ENCODE measurements around the gene MYH7. TPM values are rescaled to one million over a fixed set of nuclear protein-coding genes. Genes with fewer than 3 reads are reported as not detected.

MYH7 gene
- total and polyA plus RNA-seq, 2 of the 4 experiments (the other 2 are of a cell fraction) = not detected

- H3K9ac ChIP-seq (ENCODE audit: low read depth, low read length) = no peak overlapping the region
- H3K4me1 ChIP-seq (ENCODE audit: control insufficient read depth, insufficient read depth, low read length) = no peaks in the 10 kb centered on the region
- H4K8ac ChIP-seq (ENCODE audit: low read depth in 2 of 2, low read length in 2 of 2) = no peak overlapping the region
- no peaks in the 10 kb centered on the region for H3K79me1 ChIP-seq (ENCODE audit: low read depth in 1 of 2, low read length in 2 of 2)
- H2BK5ac ChIP-seq (ENCODE audit: low read depth, low read length, poor library complexity, severe bottlenecking) = no peak overlapping the region
- no peak overlapping the region for H3K4me2 ChIP-seq (ENCODE audit: low read depth, low read length)
- no peaks in the 10 kb centered on the region for H3K9me3 ChIP-seq (ENCODE audit: control insufficient read depth, insufficient read depth, low read length)
- no TSS peak for BruUV-seq (replicated peaks)
- H4K20me1 ChIP-seq (ENCODE audit: insufficient read depth, low read length) = no peaks in the 10 kb centered on the region
- 68% methylated on average over 12 of the region's 21 CpGs; no CpG with 5 or more reads in 1 of the 2 experiments for WGBS, 2 experiments (ENCODE audit: extremely low coverage in 2 of 2, insufficient read length in 1 of 2)
- no peak overlapping the region for H2AFZ ChIP-seq (replicated peaks; ENCODE audit: low read length, poor library complexity)
- no peak overlapping the region for H2AK5ac ChIP-seq (ENCODE audit: low read depth, low read length)
- no peaks in the 10 kb centered on the region for H3K9me1 ChIP-seq (ENCODE audit: insufficient read depth, low read length)
- H3K18ac ChIP-seq (ENCODE audit: low read depth, low read length) = no peak overlapping the region
- H4K5ac ChIP-seq (ENCODE audit: low read depth, low read length) = no peak overlapping the region
- no peak overlapping the region for H3K27ac ChIP-seq (ENCODE audit: insufficient read depth, low read length)
- H2BK20ac ChIP-seq (ENCODE audit: low read depth, low read length) = no peak overlapping the region
- ChIA-PET POLR2A (ENCODE audit: unreplicated experiment) (no interaction called here), CTCF (no interaction called here)
- no peak overlapping the region for H2BK120ac ChIP-seq (ENCODE audit: low read depth, low read length)
- ATAC-seq (ENCODE audit: low read depth) (no peak), DNase-seq (no peak)
- in situ Hi-C loops (cut with MboI; ENCODE audit: low sequenced_read_pairs) (no loop called here), dilution Hi-C loops (cut with HindIII; ENCODE audit: low sequenced_read_pairs, unreplicated experiment) (no loop called here), intact Hi-C loops (cut with micrococcal nuclease) (no loop called here)
- H3K36me3 ChIP-seq (ENCODE audit: control insufficient read depth, insufficient read depth, low read length) = no peaks in the 10 kb centered on the region
- H3K56ac ChIP-seq (ENCODE audit: extremely low read depth, insufficient read depth, low read length) = no peak overlapping the region
- no peak overlapping the region for H2AK9ac ChIP-seq (replicated peaks; ENCODE audit: low read depth, low read length, poor library complexity)
- TF ChIP-seq CEBPB (IDR thresholded peaks at IDR 0.05; ENCODE audit: low read depth, low read length) (no peak), MXI1 (IDR thresholded peaks at IDR 0.05; ENCODE audit: borderline replicate concordance, low read depth, low read length) (no peak), ELK1 (IDR thresholded peaks at IDR 0.05; ENCODE audit: borderline replicate concordance, low read depth, low read length) (no peak), RFX5 (IDR thresholded peaks at IDR 0.05; ENCODE audit: low read depth, low read length) (no peak), NFE2L2 (IDR thresholded peaks at IDR 0.05; ENCODE audit: low read depth, low read length) (no peak), CHD1 (IDR thresholded peaks at IDR 0.05; ENCODE audit: low read depth, low read length) (no peak), FOS (IDR thresholded peaks at IDR 0.05; ENCODE audit: low read depth, low read length) (no peak), RCOR1 (IDR thresholded peaks at IDR 0.05; ENCODE audit: insufficient replicate concordance, low read length) (no peak), RAD21 (IDR thresholded peaks at IDR 0.05; ENCODE audit: low read length) (no peak), MAZ (IDR thresholded peaks at IDR 0.05; ENCODE audit: borderline replicate concordance, low read depth, low read length) (no peak)
- TF ChIP-seq, protein P1, sequence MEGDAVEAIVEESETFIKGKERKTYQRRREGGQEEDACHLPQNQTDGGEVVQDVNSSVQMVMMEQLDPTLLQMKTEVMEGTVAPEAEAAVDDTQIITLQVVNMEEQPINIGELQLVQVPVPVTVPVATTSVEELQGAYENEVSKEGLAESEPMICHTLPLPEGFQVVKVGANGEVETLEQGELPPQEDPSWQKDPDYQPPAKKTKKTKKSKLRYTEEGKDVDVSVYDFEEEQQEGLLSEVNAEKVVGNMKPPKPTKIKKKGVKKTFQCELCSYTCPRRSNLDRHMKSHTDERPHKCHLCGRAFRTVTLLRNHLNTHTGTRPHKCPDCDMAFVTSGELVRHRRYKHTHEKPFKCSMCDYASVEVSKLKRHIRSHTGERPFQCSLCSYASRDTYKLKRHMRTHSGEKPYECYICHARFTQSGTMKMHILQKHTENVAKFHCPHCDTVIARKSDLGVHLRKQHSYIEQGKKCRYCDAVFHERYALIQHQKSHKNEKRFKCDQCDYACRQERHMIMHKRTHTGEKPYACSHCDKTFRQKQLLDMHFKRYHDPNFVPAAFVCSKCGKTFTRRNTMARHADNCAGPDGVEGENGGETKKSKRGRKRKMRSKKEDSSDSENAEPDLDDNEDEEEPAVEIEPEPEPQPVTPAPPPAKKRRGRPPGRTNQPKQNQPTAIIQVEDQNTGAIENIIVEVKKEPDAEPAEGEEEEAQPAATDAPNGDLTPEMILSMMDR (conservative IDR thresholded peaks at IDR 0.05; ENCODE audit: low read depth, low read length) = no peak
- H2BK15ac ChIP-seq (ENCODE audit: low read depth, low read length) = no peak overlapping the region
- no peak overlapping the region for H3K4ac ChIP-seq (ENCODE audit: low read depth, low read length)
- H3K14ac ChIP-seq (replicated peaks; ENCODE audit: low read depth, low read length) = no peak overlapping the region
- H4K91ac ChIP-seq (ENCODE audit: insufficient read depth, low read depth, low read length) = no peak overlapping the region
- no peak overlapping the region for H3K4me3 ChIP-seq (ENCODE audit: insufficient read depth, low read depth, low read length)
- peaks cover 13% of the 10 kb centered on the region for H3K27me3 ChIP-seq (ENCODE audit: control insufficient read depth, insufficient read depth, low read length)
- H3K23ac ChIP-seq (ENCODE audit: low read depth, low read length) = no peak overlapping the region
Observed at GRCh38 chr14:23418021-23418420, 17.4 kb downstream of the MYH7 start.
